ENCODE results near the gene CARMIL1. TPM values are rescaled to one million over a fixed set of nuclear protein-coding genes. Genes with fewer than 3 reads are reported as not detected.

Gene CARMIL1
- total RNA-seq, 1 donor from 2014 or later: 14.5 TPM

DNA sequence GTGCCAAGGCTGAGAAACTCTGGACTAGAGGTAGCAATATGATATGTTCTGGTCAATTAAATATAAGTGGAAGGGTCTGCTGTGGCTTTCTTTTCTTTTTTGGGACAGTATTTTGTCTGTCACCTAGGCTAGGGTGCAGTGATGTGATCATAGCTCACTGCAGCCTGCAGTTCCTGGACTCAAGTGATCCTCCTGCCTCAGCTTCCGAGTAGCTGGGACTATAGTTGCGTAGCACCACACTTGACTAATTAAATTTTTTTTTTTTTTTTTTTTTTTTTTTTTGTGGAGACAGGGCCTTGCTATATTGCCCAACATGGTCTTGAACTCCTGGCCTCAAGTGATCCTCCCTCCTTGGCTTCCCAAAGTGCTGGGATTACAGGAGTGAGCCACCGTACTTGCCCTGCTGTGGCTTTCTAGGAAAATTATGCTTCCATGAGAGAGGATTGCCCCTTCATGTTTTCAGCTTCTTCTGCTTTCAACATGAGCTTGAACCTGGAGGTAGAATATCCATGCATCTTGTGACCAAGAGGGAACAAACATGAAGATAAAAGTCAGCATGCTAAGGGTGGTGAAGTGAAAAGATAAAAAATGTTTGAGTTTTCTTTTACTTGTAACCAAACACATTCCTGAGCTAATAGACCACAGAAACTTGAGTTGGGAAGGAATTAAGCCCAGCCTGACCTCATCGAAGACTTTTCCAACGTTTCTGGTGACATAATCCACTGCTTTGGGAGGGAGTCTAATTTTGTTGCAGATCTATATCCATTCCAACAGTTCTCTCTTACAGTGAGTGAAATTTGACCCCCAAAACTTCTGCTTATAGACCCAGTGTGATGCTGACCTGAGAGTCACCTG is 75.1 kb downstream of the CARMIL1 start:
- H3K27me3 Mint-ChIP-seq (ENCODE audit: low read depth): no peaks in the 10 kb centered on the region
- TF ChIP-seq CTCF (IDR thresholded peaks at IDR 0.05): no peak

GRCh38 chr6:25359191-25359861 is 80.2 kb downstream of the CARMIL1 start:
- H3K4me1 Mint-ChIP-seq (ENCODE audit: low read depth): peaks cover 58% of the 10 kb centered on the region

More for the DNA sequence above, 75.1 kb downstream of the CARMIL1 start:
- H3K4me3 Mint-ChIP-seq (ENCODE audit: unreplicated experiment): no peak overlapping the region
- no peaks in the 10 kb centered on the region for H3K36me3 Mint-ChIP-seq (ENCODE audit: low read depth)
- H3K9me3 Mint-ChIP-seq (ENCODE audit: low read depth): no peaks in the 10 kb centered on the region
- DNase-seq (ENCODE audit: low spot score): no peak
- no peak overlapping the region for H3K27ac Mint-ChIP-seq (ENCODE audit: unreplicated experiment)
- H3K4me1 Mint-ChIP-seq (ENCODE audit: low read depth): peaks cover 42% of the 10 kb centered on the region

GRCh38 chr6:25359891-25360290 is 80.7 kb downstream of the CARMIL1 start:
- Mint-ChIP-seq H3K4me3 (ENCODE audit: unreplicated experiment) (peak overlapping the region; percentile 20), H3K36me3 (ENCODE audit: low read depth) (no peaks in the 10 kb centered on the region), H3K9me3 (ENCODE audit: low read depth) (no peaks in the 10 kb centered on the region), H3K4me1 (ENCODE audit: low read depth) (peaks cover 52% of the 10 kb centered on the region), H3K27ac (ENCODE audit: unreplicated experiment) (peak overlapping the region; percentile 97), H3K27me3 (ENCODE audit: low read depth) (no peaks in the 10 kb centered on the region)
- DNase-seq (ENCODE audit: low spot score): no peak
- no peak for TF ChIP-seq CTCF (IDR thresholded peaks at IDR 0.05)

More at GRCh38 chr6:25359191-25359861, 80.2 kb downstream of the CARMIL1 start:
- no peak for DNase-seq (ENCODE audit: low spot score)
- peak overlapping the region; percentile 59 for H3K4me3 Mint-ChIP-seq (ENCODE audit: unreplicated experiment)
- H3K9me3 Mint-ChIP-seq (ENCODE audit: low read depth): no peaks in the 10 kb centered on the region
- H3K36me3 Mint-ChIP-seq (ENCODE audit: low read depth): no peaks in the 10 kb centered on the region
- peak; percentile 10 for TF ChIP-seq CTCF (IDR thresholded peaks at IDR 0.05)
- H3K27me3 Mint-ChIP-seq (ENCODE audit: low read depth): no peaks in the 10 kb centered on the region
- peak overlapping the region; percentile 97 for H3K27ac Mint-ChIP-seq (ENCODE audit: unreplicated experiment)

DNA sequence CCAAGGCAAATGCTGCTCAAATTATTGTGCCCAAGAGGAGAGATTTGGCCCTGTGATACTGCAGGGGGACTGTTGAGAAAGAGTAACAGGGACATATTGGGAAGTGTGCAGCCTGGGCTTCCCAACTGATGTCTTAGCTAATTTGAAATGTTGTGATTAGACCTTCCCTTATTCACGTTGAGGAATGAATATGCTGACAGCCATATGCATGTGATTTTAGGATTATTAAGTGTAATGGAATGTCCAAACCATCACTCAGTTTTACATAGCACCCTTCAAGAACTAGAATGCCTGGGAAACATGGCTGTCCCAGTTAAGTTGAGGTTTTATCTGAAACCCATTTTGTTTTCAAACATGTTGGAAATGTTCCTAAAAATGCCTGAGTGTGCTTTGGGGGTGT is 81.4 kb downstream of the CARMIL1 start:
- no peak for DNase-seq (ENCODE audit: low spot score)
- H3K27ac Mint-ChIP-seq (ENCODE audit: unreplicated experiment): peak overlapping the region; percentile 97
- peak overlapping the region; percentile 9 for H3K4me3 Mint-ChIP-seq (ENCODE audit: unreplicated experiment)
- no peaks in the 10 kb centered on the region for H3K36me3 Mint-ChIP-seq (ENCODE audit: low read depth)
- no peak for TF ChIP-seq CTCF (IDR thresholded peaks at IDR 0.05)
- H3K9me3 Mint-ChIP-seq (ENCODE audit: low read depth): no peaks in the 10 kb centered on the region
- no peaks in the 10 kb centered on the region for H3K27me3 Mint-ChIP-seq (ENCODE audit: low read depth)
- H3K4me1 Mint-ChIP-seq (ENCODE audit: low read depth): peaks cover 50% of the 10 kb centered on the region

- no peak for TF ChIP-seq CTCF (IDR thresholded peaks at IDR 0.05)
- peaks cover 64% of the 10 kb centered on the region for H3K4me1 Mint-ChIP-seq (ENCODE audit: low read depth)
- no peak overlapping the region for H3K27ac Mint-ChIP-seq (ENCODE audit: unreplicated experiment)
- no peaks in the 10 kb centered on the region for H3K36me3 Mint-ChIP-seq (ENCODE audit: low read depth)
- DNase-seq (ENCODE audit: low spot score): no peak
- no peaks in the 10 kb centered on the region for H3K9me3 Mint-ChIP-seq (ENCODE audit: low read depth)
- no peaks in the 10 kb centered on the region for H3K27me3 Mint-ChIP-seq (ENCODE audit: low read depth)
- no peak overlapping the region for H3K4me3 Mint-ChIP-seq (ENCODE audit: unreplicated experiment)
These were observed 84.3 kb downstream of the CARMIL1 start for GRCh38 chr6:25363427-25363826.

Data from chondrocyte (in vitro differentiated cells).